A673 (cell line): ENCODE data around the gene HELZ2.

Experiments used
- CTCF ChIP-seq: fragments of 300-800, 200-600 bp; sonication (generic); conservative IDR thresholded peaks from 2 replicates; pipeline ENCODE4 v1.5.1; 2017; ENCODE audit warnings: low read depth, mild to moderate bottlenecking, antibody characterized with exemption, low read length, moderate library complexity, mixed read lengths
- EZH2 ChIP-seq: fragments of 200-600 bp; sonication (generic); IDR thresholded peaks from 2 replicates; pipeline ENCODE4 v1.6.1; 2017; ENCODE audit warnings: borderline replicate concordance, low read depth, mild to moderate bottlenecking, mixed read lengths, antibody characterized with exemption, low read length; ENCODE audit not compliant: poor library complexity, severe bottlenecking

- TF ChIP-seq CTCF = no peak
- TF ChIP-seq EZH2 = no peak
Observed at GRCh38 chr20:63599396-63600050, 25.5 kb upstream of the HELZ2 start.
